A673 (cell line): ENCODE results near the gene CDC42EP5.

Experiments
- CTCF ChIP-seq: fragments of 300-800, 200-600 bp; sonication (generic); conservative IDR thresholded peaks from 2 replicates; pipeline ENCODE4 v1.5.1; 2017; ENCODE audit warnings: low read depth, mild to moderate bottlenecking, antibody characterized with exemption, low read length, moderate library complexity, mixed read lengths
- EZH2 ChIP-seq: fragments of 200-600 bp; sonication (generic); IDR thresholded peaks from 2 replicates; pipeline ENCODE4 v1.6.1; 2017; ENCODE audit warnings: borderline replicate concordance, low read depth, mild to moderate bottlenecking, mixed read lengths, antibody characterized with exemption, low read length; ENCODE audit not compliant: poor library complexity, severe bottlenecking

- TF ChIP-seq EZH2 (no peak), CTCF (no peak)
These were observed 54.8 kb downstream of the CDC42EP5 start for GRCh38 chr19:54418030-54418929.
